ENCODE data around the gene TRIM15.

The TRIM15 gene

DNA sequence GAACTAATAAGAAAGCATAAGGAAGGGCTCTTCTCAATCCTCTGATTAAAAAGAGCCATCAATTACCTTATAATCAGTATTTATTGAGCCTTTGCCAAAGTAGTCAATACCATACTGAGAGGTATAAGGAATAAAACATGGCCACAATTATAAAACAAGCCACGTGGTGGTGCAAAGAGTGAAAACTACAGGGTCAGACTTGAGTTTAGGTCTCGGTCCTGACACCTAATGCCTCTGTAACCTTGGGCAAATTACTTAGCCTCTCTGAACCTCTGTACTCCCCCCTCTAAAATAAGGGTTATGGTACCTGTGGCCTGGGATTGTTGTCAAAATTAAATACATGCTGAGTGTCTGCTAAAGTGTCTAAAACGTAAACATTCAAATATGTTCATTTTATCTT is 14.1 kb upstream of the TRIM15 start:
- no peak for DNase-seq (ENCODE audit: insufficient read length)
- TF ChIP-seq TAF1 (IDR thresholded peaks at IDR 0.05; ENCODE audit: borderline replicate concordance, low read depth, low read length) (no peak), POLR2A (IDR thresholded peaks at IDR 0.05; ENCODE audit: low read depth, low read length) (no peak), POLR2AphosphoS5 (IDR thresholded peaks at IDR 0.05; ENCODE audit: low read depth, low read length) (no peak)
- FAIRE-seq, result no peak

GRCh38 chr6:30149858-30150550 is 13.3 kb upstream of the TRIM15 start:
- TF ChIP-seq POLR2AphosphoS5 (IDR thresholded peaks at IDR 0.05; ENCODE audit: low read depth, low read length) (no peak), POLR2A (IDR thresholded peaks at IDR 0.05; ENCODE audit: low read depth, low read length) (no peak), TAF1 (IDR thresholded peaks at IDR 0.05; ENCODE audit: borderline replicate concordance, low read depth, low read length) (no peak)
- DNase-seq (ENCODE audit: insufficient read length), result no peak

GRCh38 chr6:30150671-30151395 is 12.5 kb upstream of the TRIM15 start:
- FAIRE-seq, result no peak
- DNase-seq (ENCODE audit: insufficient read length), result no peak
- TF ChIP-seq POLR2AphosphoS5 (IDR thresholded peaks at IDR 0.05; ENCODE audit: low read depth, low read length) (no peak), TAF1 (IDR thresholded peaks at IDR 0.05; ENCODE audit: borderline replicate concordance, low read depth, low read length) (no peak), POLR2A (IDR thresholded peaks at IDR 0.05; ENCODE audit: low read depth, low read length) (no peak)

More at GRCh38 chr6:30149858-30150550, 13.3 kb upstream of the TRIM15 start:
- FAIRE-seq, result no peak

DNA sequence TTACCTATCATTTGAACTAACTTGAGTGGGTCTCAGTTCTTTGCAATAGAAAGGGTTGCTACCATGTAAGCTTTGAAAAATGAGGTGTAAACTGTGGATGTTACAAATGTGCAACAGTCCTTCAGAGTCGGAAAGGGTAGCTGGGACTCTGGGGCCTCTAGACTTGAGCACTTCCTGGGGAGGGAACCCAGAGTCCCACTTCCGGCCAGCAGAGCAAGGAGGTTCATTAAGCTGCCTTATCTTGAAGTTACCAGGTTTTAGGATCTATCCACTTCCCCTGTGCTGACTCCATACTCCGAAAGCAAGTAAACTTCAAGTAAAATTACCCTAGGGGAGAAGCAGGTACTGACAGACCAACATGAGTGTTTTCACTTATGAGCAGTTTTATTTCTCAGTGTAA is 11.8 kb upstream of the TRIM15 start:
- TF ChIP-seq TAF1 (IDR thresholded peaks at IDR 0.05; ENCODE audit: borderline replicate concordance, low read depth, low read length) (no peak), POLR2AphosphoS5 (IDR thresholded peaks at IDR 0.05; ENCODE audit: low read depth, low read length) (no peak), POLR2A (IDR thresholded peaks at IDR 0.05; ENCODE audit: low read depth, low read length) (no peak)
- DNase-seq (ENCODE audit: insufficient read length) (no peak), FAIRE-seq (no peak)

DNA sequence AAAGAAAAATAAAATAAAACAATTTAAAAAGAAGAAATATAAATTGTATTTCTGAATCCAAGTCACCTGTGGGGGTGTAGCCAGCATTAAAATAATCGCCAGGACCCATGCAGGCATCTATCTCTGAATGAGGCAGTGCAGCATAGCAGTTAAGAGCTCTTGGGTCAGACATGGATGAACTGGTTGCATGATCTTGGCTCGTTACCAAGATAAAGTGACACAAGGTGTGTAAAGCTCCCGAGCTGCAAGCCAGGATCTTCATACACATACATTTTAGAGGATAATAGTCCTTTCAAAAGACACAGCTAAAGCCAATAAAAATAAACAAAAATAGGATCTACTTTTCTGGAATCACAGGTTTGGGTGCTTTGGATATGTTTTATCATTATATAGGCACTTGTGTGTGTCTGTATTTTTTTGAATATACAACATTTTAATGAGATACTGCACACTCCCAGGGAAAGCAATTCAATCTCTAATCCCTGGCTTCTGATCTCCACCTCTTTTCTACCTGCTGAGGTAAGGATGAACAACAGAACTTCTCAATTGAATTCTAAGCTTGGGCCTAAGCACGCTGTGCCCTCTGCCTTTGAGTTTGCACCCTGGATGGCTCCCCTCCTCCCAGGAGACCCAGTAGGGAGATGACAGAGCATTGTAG is 11.2 kb upstream of the TRIM15 start:
- DNase-seq (ENCODE audit: insufficient read length) (no peak), FAIRE-seq (no peak)
- no peak for TF ChIP-seq TAF1 (IDR thresholded peaks at IDR 0.05; ENCODE audit: borderline replicate concordance, low read depth, low read length)
- no peak for TF ChIP-seq POLR2AphosphoS5 (IDR thresholded peaks at IDR 0.05; ENCODE audit: low read depth, low read length)
- TF ChIP-seq POLR2A (IDR thresholded peaks at IDR 0.05; ENCODE audit: low read depth, low read length), result no peak

- no peak for TF ChIP-seq POLR2A (IDR thresholded peaks at IDR 0.05; ENCODE audit: low read depth, low read length)
- TF ChIP-seq POLR2AphosphoS5 (IDR thresholded peaks at IDR 0.05; ENCODE audit: low read depth, low read length), result no peak
- TF ChIP-seq TAF1 (IDR thresholded peaks at IDR 0.05; ENCODE audit: borderline replicate concordance, low read depth, low read length), result no peak
- DNase-seq (ENCODE audit: insufficient read length), result no peak
- FAIRE-seq, result no peak
Measured at GRCh38 chr6:30152910-30153610, 10.3 kb upstream of the TRIM15 start.

DNA sequence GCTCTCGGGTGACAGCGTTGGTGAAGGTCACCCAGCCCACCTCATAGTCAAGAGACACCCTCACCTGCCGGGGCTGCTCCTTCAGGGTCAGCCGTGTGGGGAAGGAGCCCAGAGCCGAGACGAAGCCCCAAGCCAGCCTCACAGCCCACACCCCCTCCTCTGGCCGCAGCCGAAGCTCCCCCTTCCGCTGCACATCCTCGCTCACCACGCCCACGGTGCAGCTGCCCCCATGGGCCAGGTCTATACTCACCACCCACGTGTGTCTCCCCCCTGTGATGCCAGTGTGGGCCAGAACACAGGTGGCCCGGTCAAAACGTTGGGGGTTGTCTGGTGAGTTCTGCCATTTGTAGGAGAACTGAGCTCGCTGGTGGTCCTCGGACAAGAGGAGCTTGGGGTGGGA is 9.3 kb upstream of the TRIM15 start:
- TF ChIP-seq POLR2A (IDR thresholded peaks at IDR 0.05; ENCODE audit: low read depth, low read length) (no peak), POLR2AphosphoS5 (IDR thresholded peaks at IDR 0.05; ENCODE audit: low read depth, low read length) (no peak), TAF1 (IDR thresholded peaks at IDR 0.05; ENCODE audit: borderline replicate concordance, low read depth, low read length) (no peak)
- DNase-seq (ENCODE audit: insufficient read length) (no peak), FAIRE-seq (no peak)

DNA sequence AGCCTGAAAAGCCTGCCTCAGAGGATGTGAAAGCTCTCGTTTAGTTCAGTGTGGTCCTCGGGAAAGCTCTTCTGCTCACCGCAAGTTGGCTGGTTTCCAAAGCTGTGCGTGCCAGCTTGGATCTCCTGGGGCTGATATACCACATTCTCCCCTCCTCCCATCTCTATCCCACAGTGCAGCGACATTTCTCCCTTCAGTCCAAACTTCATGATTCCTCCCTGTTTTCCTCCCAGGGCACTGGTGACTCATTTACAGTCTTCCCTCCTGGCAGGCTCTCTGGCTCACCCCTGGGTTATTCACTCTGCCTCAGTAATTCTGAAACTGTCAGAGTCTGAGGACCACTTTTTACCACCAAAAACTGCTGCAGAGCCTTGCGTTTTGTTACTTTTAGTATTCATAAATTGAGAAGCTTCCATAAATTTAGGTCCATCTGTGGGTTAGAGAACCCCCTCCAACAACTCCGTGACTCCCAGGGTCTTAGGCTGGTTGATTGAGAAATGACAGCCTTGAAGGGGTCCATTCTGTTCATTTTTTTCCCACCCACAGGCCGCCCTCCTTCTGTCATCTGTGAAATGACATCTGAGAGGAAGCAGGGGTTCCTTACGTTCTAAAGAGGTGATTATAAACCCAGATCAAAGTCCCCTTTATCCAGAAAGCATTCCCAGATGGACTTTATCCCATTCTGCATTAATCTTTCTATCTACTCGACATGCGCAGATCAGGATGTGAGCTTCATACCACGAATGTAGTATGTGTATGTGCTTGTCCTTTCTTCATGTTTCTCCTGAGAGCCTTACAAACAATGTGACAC is 8.4 kb upstream of the TRIM15 start:
- FAIRE-seq (no peak), DNase-seq (ENCODE audit: insufficient read length) (no peak)
- no peak for TF ChIP-seq POLR2AphosphoS5 (IDR thresholded peaks at IDR 0.05; ENCODE audit: low read depth, low read length)
- no peak for TF ChIP-seq POLR2A (IDR thresholded peaks at IDR 0.05; ENCODE audit: low read depth, low read length)
- TF ChIP-seq TAF1 (IDR thresholded peaks at IDR 0.05; ENCODE audit: borderline replicate concordance, low read depth, low read length), result no peak

- TF ChIP-seq TAF1 (IDR thresholded peaks at IDR 0.05; ENCODE audit: borderline replicate concordance, low read depth, low read length) (no peak), POLR2AphosphoS5 (IDR thresholded peaks at IDR 0.05; ENCODE audit: low read depth, low read length) (no peak), POLR2A (IDR thresholded peaks at IDR 0.05; ENCODE audit: low read depth, low read length) (no peak)
- FAIRE-seq (no peak), DNase-seq (ENCODE audit: insufficient read length) (no peak)
Measured at GRCh38 chr6:30155520-30156261, 7.7 kb upstream of the TRIM15 start.

DNA sequence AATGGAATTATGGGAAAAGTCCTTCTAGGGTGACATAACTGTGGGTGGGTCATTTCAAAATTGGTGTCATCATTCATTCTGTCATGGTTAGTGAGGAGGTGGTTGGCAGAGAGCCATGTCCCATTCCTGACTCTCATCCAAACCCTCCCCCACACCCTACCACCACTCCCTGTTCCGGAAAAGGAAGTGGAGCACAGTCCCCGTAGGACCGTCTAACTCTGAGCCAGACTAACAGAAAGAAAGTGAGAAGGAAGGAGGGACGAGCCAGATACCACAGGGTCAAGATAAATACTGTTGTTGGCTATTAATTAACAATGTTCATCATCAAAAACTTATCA is 7.1 kb upstream of the TRIM15 start:
- FAIRE-seq, result no peak
- TF ChIP-seq POLR2AphosphoS5 (IDR thresholded peaks at IDR 0.05; ENCODE audit: low read depth, low read length) (no peak), POLR2A (IDR thresholded peaks at IDR 0.05; ENCODE audit: low read depth, low read length) (no peak), TAF1 (IDR thresholded peaks at IDR 0.05; ENCODE audit: borderline replicate concordance, low read depth, low read length) (no peak)
- DNase-seq (ENCODE audit: insufficient read length), result no peak

Data from GM12892 (cell line).